GM19468 (cell line): Measurements from ENCODE around the gene GGTLC2.
"Not testable (repeated sequence)": the region's sequence is repeated elsewhere in the genome, so short reads cannot be mapped to it uniquely, and the experiment has no call there.

ENCODE experiments used
- ATAC-seq: cut with Tn5 transposase; IDR thresholded peaks from one replicate; pipeline ENCODE4 v1.9.1; 2021; ENCODE audit warnings: mild to moderate bottlenecking, moderate library complexity, moderate number of reproducible peaks; ENCODE audit not compliant: unreplicated experiment; ENCODE audit errors: extremely low read depth

Gene GGTLC2

DNA sequence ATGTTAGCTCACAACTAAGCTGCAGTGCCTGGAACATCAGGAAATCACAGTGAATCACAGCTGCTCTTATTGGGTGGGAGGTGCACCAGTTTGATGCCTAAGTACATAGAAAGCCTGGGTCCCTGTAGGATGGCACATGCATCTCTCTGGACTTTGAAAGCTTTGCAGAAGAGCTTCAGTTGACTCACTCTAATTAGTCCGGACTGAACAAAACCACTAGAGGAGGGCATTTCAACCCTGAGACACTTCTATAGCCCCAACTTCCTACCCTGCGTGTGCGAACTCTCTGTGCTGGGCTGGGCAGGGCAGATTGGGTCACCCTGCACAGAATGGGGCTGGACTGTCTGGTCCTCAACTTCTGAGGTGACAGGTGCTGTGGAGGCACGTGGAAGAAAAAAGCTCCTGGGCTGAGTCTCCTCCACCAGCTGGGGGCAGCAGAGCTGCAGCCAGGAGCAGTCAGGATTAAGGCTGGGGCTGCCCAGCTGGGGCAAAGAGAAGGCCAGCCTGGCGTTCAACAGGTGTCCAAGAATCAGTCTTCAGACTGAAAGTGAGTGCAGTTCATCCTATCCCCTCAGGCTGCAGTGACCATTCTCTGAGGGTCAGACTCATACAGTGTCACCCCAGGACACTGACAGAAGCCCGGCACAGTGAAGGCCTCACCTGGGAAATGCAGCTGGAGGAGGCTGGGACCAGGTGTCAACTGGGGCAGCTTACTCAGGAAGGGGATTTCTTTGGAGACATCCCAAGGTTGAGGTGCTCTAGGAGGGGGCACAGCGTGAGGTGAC is 22.1 kb downstream of the GGTLC2 start:
- ATAC-seq, result no peak

DNA sequence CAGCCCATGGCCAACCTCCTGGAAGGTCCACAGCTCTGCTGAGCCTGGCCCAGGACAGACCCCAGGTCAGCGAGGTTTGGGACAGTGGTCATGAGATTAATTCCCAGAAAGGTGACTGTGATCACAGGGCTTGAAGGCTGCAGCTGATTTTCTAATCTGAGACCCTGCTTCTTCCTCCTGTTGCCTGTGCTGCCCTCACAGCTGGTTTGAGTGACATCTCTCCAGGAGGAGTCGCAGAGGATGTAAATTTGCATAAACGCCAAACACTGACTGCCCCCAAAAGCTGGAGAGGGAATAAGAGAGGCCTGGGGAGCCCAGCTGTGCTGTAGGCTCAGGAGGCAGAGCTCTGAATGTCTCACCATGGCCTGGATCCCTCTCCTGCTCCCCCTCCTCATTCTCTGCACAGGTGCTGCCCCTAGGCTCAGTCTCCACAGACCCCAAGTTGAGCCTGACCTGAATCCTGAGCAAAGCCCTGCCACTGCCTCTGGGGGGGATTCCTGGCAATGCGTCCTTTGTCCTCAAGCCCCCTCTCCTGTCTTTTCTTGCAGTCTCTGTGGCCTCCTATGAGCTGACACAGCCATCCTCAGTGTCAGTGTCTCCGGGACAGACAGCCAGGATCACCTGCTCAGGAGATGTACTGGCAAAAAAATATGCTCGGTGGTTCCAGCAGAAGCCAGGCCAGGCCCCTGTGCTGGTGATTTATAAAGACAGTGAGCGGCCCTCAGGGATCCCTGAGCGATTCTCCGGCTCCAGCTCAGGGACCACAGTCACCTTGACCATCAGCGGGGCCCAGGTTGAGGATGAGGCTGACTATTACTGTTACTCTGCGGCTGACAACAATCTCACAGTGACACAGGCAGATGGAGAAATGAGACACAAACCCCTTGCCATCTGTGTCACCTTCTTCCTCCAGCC is 23.8 kb downstream of the GGTLC2 start:
- ATAC-seq, result no peak

DNA sequence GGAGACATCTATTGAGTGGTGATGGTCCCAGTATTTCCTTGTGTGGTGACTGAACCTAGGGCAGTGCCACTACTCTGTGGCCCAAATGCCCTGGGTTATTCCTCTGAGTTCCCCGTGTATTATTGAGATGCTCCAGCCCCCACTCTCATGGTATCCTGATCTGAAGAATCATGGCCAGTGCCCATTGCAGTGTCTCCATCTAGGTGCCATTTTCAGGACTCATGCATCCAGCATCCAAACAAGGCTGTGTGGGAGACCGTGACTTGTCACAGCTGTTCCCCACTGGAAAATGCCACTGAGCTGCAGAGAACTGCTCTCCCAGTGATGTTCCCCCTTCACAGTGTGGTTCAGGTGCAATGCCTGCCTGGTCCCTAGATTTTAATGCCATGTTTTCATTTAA is 24.7 kb downstream of the GGTLC2 start:
- no peak for ATAC-seq

DNA sequence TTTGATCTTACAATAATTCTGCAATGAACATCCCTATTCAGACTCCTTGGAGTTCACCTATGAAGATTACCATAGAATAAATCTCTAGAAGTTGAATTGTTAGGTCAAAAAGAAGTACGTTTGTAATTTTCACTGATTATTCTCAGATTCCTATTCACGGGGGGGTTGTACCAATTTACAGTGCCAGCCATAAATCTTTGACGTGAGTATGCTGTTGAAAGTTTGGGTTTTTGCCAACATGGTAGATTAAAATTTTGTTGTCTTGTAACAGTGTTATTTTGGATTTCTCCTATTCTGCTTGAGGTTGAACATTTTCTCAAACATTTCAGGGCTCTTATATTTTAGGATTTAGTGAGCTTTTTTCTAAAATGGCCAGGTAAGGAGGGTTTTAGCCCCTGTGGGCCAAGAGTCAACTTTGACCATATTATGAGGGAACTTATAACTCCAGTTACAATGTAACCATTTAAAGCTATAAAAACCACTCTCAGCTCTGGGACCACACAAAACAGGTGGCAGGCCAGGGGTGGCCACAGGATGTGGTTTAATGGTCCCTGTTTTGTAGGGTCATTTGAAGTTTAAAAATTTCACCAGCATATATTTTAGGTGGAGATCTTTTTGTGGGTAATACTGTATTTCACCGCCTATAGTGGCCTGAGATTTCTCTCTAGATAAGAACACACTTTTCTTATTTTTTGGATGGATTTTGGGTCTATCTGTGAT is 25.8 kb downstream of the GGTLC2 start:
- ATAC-seq, result no peak

DNA sequence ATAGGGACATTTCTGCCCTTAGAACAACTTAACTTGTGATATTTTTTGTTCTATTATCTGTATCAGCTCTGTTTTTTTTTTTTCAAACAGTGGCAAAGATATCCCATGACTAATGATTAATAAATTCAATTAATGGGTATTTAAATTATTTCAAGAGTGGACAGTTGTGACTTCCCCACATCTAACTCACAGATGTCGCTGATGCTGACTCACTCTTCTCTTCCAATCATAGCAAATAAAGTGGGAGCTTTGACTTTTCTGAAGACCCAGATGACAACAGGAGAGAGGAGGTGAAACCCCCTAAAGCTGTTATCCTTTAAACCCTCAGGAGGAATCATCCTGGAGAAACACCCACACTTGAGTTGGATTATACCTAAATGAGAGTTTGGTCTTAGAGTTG is 27.1 kb downstream of the GGTLC2 start:
- no peak for ATAC-seq

DNA sequence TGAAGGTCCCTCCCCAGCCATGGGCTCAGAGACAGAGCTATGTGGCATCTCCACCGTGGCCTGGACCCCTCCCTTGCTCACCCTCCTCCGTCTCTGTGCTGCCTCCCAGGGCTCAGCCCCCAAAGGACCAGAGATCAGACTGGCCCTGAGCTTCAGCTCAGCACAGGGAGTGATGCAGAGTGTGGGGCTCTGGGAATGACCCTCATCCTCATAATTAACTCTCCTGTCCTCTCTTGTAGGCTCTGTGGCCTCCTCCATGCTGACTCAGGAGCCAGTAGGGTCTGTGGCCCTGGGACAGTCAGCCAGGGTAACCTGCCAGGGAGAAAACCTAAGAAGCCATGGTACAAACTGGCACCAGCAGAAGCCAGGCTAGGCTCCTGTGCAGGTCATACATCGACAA is 28.7 kb downstream of the GGTLC2 start:
- ATAC-seq, result no peak

DNA sequence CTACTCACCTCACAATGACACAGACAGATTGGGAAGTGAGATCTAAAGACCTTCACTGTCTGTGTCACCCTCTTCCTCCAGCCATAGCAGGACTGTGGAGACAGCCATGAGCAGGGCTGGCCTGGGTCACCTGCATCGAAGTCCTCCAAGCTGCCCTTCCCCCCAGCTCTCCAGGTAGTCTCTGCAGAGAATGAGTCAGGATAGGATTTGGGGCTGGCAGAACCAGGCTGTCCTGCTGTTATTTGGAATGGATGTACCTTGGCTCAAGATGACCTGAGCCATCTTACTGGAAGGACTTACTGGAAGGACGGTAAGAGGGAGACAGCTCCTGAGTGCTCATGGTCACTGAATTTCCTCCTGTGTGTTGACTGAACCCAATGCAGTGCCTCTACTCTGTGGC is 29.2 kb downstream of the GGTLC2 start:
- ATAC-seq, result no peak

DNA sequence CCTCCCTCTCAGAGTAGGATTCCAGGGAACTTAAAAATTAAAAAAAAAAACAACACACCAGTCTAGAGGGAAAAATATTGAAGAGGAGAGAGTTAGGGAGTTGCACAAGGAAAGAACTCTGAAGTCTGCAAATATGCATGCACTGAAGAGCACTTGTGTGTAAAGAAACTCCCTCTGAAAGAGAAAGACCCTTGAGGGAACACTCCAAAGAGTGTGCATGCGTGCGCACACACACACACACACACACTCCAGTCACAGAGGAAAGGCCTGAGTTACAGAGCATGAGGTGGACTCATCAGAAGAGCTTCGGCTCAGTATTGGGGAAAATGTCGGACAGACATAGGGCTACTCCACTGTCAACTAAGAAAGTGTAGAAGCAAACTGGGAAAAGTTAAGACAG is 30.1 kb downstream of the GGTLC2 start:
- no peak for ATAC-seq

DNA sequence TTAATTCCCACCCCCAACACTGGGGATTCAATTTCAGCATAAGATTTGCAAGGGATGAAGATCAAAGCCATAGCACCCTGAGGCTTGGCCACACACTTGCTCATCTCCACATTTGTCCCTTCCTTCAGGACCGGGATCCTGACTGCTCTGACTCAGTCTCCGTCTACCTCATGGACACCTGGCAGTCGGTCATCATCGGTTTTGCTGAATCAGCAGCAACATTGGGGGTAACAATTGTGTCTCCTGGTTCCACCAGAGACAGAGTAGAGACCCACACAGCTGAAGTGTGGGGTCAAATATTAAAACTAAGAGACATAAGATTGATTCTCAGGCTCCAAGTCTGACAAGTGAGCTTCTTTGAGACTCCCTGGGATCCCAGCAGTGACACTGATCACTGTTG is 34.6 kb downstream of the GGTLC2 start:
- ATAC-seq, result no peak

DNA sequence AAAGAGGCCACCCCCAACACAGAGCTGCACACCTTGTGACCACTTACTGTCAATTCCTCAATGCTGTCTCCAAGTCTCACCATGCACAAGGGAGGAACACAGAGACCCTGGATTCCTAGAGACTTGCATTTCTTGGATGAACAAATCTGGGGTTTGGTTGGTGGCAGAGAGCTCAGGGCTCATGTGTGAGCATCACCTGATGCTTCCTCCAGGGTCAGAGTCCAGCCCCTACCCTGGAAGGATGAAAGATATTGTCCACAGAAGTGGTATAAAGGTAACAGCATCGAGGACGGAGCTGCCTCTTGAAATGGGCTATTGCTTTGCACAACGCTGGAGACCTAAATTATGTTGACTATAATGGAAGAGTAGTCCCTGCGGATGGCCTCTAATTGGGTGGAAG is 36.0 kb downstream of the GGTLC2 start:
- no peak for ATAC-seq

DNA sequence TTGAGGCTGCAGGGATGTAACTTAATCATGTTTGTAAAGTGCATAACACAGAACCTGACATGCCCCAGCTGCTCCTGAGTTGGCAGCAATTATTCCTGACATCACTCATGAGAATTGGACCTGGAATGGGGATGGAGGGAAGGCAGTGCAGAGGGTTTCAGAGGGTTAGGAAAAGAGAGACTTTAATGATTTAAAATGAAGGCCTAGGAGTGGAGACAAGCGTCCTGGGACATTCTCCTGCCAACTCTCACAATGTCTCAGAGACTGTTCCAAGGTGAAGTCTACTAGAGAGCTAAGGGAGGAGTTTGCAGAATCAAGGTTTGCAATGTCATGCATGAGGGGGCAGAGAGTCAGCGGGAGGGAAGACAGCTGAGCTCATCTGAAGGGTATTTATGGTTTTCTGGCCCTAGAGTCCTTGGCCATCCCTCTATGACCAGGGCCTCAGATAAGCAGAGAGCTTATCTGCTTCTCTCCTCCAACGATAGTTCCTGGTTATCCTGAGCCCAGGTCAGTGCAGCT is 36.9 kb downstream of the GGTLC2 start:
- ATAC-seq, result no peak

DNA sequence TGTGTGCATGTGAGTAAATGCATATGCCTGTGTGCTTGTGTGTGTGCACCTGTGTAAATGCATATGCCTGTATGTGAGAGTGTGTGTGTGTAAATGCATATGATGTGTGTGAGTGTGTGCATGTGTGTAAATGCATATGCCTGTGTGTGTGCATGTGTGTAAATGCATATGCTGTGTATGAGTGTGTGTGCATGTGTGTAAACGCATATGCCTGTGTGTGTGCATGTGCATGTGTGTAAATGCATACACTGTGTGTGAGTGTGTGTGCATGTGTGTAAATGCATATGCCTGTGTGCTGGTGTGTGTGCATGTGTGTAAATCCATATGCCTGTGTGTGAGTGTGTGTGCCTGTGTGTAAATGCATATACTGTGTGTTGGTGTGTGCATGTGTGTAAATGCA is 37.8 kb downstream of the GGTLC2 start:
- ATAC-seq, result no peak

DNA sequence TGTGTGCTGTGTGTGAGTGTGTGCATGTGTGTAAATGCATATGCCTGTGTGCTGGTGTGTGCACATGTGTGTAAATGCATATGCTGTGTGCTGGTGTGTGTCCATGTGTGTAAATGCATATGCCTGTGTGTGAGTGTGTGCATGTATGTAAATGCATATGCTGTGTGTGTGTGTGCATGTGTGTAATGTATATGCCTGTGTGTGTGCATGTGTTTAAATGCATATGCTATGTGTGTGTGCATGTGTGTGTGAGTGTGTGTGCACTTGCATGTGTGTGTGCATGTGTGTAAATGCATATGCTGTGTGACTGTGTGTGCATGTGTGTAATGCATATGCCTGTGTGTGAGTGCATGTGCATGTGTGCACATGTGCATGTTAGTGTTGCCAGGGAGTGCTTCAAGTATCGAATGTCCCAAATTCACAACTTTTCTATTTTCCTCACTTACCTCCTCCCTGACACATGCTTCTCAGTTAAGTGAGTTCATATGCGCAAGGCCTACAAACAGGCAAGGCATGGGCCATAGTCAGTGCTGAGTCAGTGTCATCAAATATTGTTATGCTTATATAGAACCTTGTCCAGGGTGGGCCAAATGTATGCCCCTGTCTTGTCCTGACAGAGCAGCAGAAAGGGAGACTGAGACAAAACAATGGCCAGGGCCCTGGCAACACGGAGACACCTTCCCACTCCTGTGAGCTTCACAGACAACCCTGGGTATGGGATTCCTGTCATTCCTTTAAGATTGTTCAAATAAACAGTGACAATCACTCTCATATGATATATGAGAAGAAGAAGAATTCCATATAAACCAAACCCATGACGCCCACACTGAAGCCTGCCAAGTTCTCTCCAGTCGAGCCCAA is 38.6 kb downstream of the GGTLC2 start:
- ATAC-seq, result no peak

DNA sequence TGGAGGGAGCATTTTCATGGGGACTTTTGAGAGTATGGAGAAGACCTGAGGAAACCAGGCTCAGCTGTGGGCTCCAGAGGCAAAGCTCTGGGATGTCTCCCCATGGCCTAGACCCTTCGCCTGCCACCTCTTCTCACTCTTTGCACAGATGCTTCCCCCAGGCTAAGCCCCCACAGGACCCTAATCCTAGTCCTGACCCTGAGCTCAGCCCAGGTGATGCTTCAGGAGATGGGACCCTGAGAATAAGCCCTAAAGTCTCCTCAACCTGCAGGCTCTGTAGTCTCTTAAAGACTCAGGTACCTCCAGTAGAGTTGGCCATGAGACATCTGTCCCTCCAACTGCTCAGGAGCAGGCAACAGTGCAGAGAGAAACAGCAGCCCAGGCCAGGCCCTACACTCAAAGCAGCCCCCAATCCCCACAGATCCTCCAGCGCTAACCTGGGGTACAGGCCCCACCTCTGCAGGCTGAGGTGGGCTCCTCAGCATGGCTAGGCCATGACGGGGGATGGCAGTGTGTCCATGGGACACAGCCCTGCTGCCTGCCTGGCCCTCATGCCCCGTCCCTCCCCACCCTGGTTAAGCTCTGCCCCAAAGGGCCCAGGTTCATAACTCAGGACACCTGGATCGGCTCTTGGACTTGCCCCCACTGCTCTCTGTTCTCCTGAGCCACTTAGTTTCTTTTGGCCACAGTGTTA is 39.4 kb downstream of the GGTLC2 start:
- no peak for ATAC-seq

DNA sequence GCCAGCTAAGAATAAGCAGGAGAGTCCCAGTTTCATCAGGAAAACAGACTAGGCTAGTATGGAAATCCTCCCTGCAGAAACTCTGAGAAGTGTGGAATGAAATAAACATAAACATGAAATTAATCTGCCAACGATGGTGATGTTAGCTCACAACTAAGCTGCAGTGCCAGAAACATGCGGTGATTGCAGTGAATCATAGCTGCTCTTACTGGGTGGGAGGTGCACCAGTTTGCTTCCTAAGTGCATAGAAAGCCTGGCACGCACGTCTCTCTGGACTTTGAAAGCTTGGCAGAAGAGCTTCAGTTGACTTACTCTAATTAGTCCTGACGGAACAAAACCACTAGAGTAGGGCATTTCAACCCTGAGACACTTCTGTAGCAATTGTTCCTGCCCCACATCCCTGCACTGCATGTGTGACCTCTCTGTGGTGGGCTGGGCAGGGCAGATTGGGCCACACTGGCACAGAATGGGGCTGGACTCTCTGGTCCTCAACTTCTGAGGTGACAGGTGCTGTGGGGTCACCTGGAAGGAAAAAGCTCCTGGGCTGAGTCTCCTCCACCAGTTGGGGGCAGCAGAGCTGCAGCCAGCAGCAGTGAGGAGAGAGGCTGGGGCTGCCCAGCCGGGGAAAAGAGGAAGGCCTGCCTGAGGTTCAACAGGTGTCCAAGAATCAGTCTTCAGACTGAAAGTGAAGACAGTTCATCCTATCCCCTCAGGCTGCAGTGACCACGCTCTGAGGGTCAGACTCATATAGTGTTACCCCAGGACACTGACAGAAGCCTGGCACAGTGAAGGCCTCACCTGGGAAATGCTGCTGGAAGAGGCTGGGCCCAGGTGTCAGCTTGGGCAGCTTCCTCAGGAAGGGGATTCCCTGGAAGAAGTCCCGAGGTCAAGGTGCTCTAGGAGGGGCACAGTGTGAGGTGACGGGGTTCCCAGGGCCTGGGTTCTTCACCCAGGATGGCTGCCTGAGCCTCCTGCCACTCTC is 40.5 kb downstream of the GGTLC2 start:
- ATAC-seq, result no peak

DNA sequence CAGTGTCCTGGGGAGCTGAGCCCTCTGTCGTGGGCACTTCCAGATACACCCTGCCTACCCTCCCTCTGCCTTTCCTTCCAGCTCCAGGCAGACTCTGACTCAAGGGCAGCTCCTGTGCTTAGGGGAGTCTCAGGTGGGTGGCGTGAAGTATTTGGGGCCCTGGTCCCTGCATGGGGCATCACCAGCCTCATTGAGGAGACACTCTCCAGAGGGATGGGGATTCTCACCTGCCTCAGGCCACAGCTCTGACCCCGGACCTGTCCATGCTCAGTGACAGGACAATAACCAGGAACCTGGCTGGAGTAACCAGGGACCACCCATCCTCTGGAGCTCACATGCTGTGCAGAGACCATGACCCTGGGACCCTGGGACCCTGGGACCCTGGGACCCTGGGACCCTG is 41.2 kb downstream of the GGTLC2 start:
- no peak for ATAC-seq

DNA sequence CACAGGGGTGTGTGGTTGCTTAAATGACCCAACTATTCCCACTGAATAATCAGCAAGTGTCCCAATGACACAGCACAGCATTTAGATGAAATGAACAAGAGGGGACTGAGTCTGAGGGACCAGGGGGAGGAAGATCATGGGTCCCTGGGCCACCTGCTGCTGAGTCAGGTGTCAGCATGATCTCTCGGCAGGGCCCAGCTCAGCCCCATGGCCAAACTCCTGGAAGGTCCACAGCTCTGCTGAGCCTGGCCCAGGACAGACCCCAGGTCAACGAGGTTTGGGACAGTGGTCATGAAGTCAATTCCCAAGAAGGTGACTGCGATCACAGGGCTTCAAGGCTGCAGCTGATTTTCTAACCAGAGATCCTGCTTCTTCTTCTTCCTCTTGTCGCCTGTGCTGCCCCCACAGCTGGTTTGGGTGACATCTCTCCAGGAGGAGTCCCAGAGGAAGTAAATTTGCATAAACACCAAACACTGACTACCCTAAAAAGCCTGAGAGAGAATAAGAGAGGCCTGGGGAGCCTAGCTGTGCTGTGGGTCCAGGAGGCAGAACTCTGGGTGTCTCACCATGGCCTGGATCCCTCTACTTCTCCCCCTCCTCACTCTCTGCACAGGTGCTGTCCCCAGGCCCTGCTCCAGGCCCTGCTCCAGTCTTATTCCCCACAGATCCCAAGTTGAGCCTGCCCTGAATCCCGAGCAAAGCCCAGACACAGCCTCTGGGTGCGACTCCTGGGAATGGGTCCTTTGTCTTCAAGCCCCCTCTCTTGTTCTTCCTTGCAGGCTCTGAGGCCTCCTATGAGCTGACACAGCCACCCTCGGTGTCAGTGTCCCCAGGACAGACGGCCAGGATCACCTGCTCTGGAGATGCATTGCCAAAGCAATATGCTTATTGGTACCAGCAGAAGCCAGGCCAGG is 42.0 kb downstream of the GGTLC2 start:
- ATAC-seq, result not testable (repeated sequence)
